Measurements from ENCODE around the gene CFAP100.

The CFAP100 gene

GRCh38 chr3:126394179-126394976, at the start of gene CFAP100:
CFAP100 (plus strand) TSS chr3:126394909; CDS start chr3:126396001, 1,092 bp downstream.
- DNase-seq (ENCODE audit: low read depth): peak; percentile 18
- no peak for TF ChIP-seq CTCF (conservative IDR thresholded peaks at IDR 0.05; ENCODE audit: low read length)
- no peak within 1 kb of the TSS for H3K4me3 ChIP-seq (ENCODE audit: low read length)

- H3K4me3 ChIP-seq (ENCODE audit: low read length): no peak overlapping the region
- no peak for TF ChIP-seq CTCF (conservative IDR thresholded peaks at IDR 0.05; ENCODE audit: low read length)
- no peak for DNase-seq (ENCODE audit: low read depth)
Measured at GRCh38 chr3:126345231-126345630, 49.5 kb upstream of the CFAP100 start.

GRCh38 chr3:126345641-126346460, 48.9 kb upstream of the CFAP100 start:
- no peak overlapping the region for H3K4me3 ChIP-seq (ENCODE audit: low read length)
- DNase-seq (ENCODE audit: low read depth): no peak
- no peak for TF ChIP-seq CTCF (conservative IDR thresholded peaks at IDR 0.05; ENCODE audit: low read length)

GRCh38 chr3:126346466-126346865, 48.2 kb upstream of the CFAP100 start:
- no peak for TF ChIP-seq CTCF (conservative IDR thresholded peaks at IDR 0.05; ENCODE audit: low read length)
- H3K4me3 ChIP-seq (ENCODE audit: low read length): no peak overlapping the region
- no peak for DNase-seq (ENCODE audit: low read depth)

GRCh38 chr3:126347543-126348161, 47.1 kb upstream of the CFAP100 start:
- no peak for DNase-seq (ENCODE audit: low read depth)
- no peak overlapping the region for H3K4me3 ChIP-seq (ENCODE audit: low read length)
- no peak for TF ChIP-seq CTCF (conservative IDR thresholded peaks at IDR 0.05; ENCODE audit: low read length)

- H3K4me3 ChIP-seq (ENCODE audit: low read length): no peak overlapping the region
- no peak for DNase-seq (ENCODE audit: low read depth)
- TF ChIP-seq CTCF (conservative IDR thresholded peaks at IDR 0.05; ENCODE audit: low read length): peak; percentile 15; the same call in 1 of the 2 replicates
Measured at GRCh38 chr3:126348308-126348920, 46.3 kb upstream of the CFAP100 start.
